NCI-H1048 (cell line): ENCODE measurements around the gene CCDC92.

Source experiments
- DNase-seq: peaks from one replicate; lab custom pipeline; 2025; lab: John Stamatoyannopoulos, UW

CCDC92 gene

GRCh38 chr12:124002021-124002644, 29.5 kb upstream of the CCDC92 start:
- no peak for DNase-seq

GRCh38 chr12:124001343-124001742, 28.7 kb upstream of the CCDC92 start:
- DNase-seq: no peak

DNA sequence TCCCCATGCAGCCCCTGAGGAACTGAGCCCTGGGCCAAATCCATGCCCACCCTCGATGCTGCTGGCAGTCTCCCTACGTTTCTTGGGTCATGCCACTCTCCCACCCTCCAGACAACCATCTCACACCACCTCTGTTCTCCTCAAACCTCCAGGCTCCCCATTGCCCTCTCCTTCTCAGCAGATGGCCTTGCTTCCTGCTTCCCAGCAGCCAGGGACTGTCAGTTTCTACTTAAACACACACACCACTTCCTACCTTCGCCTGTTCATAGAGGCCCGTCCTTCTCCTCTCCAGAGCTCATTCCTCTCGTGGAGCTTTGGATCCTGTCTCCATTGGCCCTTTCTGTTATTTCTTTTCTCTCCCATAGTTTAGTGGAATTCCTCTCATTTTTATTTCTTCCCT, 27.5 kb upstream of the CCDC92 start:
- no peak for DNase-seq

DNA sequence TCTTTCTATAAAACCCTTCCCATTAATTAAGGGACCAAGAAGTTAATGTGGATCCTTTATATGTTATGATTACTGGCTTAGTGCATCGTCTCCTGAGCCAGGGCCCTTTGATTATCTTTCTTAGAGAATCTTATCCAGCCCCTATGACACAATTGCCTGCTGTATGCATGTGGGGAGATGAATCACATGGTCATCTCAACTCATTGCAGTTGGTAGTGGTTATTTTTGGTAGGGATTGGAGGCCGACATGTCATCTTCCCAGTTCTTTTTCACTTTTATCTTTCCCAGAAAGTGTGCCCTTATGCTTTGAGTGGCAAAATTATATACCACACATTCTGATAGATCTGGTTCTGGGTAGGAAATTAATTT, 26.3 kb upstream of the CCDC92 start:
- DNase-seq: no peak

DNA sequence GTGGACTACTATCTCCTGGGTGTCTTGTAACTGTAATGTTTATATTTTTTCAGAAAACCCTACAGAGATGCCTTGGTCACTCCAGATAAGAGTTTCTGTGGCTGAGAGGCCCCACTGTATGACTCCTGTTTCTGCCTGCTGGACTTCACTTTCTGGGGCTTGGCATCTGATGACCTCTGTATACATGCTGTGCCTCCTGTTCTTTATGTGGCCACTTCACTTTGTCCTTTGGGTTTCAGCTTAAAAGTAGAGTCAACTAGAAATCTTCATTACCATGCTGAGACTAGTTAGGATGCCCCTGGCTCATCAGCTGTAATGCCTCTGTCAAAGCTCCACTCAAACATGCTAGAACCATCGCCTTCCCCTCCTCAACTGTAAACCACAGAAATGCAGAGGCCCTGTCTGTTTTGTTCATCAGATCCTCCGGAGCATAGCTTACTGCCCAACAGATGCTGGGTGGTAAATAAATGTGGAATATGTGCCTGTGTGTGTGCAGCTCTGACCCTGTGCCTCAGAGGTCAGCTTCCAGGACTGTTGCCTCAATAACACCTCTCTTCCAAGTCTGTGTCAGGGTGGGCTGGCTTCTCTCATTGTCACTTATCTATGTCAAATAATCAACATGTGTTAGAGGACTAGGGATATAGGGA, 25.8 kb upstream of the CCDC92 start:
- DNase-seq: no peak

DNA sequence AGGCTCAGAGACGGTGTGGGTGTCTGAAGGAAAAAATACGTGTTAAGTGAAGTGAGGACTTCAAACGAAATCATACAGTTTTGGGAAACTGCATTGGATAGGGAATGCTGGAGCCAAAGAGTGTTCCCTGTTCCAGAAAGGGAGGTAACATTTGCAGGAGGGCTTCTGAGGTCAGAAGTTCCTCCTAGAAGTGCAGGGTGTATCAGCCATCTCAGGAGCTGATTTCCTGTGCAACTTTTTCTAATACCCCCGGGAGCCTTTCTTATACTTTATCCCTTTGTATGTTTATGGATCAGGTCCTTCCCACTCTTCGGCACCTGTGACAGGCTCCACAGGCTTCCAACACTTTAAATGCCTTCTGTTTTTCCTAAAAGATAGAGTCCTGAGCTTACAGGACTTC, 25.3 kb upstream of the CCDC92 start:
- no peak for DNase-seq

DNA sequence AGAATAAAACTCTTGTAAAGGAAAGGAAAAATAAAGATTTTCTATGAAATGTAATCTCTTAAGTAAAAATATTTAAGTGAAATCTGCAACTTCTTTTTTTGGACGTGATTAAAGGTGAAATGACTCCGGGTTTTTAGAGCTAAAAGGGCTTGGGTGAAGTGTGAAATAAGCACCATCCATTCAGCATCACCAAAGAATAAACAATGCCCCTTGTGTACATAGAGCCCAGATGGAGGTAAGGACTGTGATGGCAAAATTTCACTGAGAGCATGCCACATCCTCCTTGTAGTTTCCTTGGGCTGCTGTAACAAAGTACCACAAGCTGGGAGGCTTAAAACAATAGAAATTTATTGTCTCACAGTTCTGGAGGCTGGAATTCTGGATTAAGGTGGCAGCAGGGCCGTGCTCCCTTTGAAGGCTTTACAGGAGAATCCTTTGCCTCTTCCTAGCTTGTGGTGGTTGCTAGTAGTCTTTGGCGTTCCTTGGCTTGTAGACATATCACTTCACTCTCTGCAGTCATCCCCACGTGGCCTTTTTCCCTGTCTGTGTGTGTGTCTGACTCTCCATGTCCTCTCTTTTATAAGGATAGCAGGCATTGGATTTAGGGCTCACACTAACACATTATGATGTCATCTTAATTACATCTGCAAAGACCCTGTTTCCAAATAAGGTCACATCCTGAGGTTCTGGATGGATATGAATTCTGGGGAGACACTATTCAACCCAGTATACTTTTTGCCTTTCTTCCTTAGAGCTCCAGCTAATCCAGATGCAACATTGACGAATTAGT, 24.6 kb upstream of the CCDC92 start:
- DNase-seq: no peak

DNA sequence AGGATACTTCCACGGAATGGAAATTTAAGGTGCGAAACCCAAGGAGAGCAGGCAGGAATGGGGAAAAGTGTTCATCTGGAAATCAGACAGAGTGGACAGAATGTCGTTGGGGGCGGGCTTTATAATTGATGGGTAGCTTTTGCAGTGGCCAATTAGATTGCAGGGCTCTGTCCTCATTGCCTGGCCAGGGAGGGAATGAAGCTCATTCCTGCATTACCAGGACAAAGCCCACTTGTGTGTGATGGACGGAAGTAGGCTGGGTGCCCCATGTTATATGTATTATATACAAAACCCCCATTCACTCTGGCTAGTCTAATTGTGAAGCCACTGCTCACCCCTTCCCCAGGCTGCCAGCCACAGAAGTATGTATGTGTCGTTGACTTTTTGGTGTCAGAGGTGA, 23.9 kb upstream of the CCDC92 start:
- DNase-seq: no peak

DNA sequence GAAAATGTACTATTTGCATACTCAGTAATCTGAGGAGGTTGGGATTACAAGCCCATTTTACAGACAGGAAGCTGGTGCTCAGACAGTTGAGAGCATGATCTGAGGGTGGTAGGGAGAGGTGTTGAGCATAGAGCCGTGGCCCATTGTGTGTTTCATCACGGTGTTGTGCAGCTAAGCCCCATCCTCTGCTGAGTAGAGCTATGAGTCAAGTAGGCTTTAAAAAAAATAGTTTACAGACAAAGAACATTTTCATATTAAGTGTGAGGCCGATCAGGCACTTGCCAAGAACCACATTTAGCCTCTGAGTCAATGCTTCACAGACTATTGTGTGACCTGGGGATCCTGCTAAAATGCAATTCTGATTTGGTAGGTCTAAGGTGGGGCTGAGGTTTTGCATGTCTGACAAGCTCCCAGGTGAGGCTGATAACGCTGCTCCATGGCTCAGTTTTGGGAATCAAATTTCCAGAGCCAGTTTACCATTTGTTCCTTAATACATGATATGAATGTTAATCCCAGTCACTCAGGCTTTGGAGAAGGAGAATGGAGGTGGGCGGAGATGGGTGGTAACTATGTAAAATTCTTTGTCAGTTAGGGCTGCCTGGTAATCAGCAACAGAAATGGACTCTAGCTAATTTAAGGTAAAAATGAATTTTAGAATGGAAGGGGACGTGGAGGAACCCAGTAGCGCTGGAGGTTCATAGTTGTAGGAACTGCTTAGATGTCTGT, 22.6 kb upstream of the CCDC92 start:
- no peak for DNase-seq

DNA sequence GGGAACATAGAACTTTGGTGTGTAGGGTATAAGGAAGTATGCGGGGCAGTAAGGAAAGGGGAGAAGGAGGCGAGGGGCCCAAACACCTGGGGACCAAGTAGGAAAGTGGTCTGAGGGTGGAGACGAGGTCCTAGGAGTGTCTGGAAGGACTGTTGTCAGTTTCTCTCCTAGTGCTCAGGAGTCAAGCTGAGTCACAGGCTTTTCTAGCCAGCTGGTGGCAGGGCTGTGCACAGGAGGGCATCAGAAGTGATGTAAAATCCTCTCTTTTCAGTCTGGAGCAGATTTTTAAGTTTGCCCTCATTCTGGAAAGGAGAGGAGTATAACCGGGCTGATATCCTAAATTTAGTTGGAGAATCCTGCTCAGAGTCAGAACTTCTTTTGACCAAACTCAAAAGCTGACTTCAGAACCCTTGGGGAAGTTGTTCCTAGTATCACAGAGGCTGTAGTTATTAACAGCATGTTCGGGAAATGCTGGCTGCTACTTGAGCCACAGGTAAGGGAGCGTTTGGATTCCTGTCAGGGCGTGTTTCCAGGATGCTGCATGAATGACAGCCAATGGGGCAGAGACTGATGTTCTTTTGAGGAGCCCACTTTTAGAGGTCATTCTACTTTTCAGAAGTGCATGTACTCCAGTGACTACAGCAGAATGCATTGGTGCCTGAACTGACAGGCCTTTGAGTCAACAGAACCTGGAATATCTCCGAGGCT, 19.6 kb upstream of the CCDC92 start:
- DNase-seq: no peak

GRCh38 chr12:123991372-123991951, 18.8 kb upstream of the CCDC92 start:
- DNase-seq: no peak

GRCh38 chr12:123990511-123990910, 17.9 kb upstream of the CCDC92 start:
- DNase-seq: no peak

GRCh38 chr12:123989753-123990152, 17.1 kb upstream of the CCDC92 start:
- DNase-seq: no peak

DNA sequence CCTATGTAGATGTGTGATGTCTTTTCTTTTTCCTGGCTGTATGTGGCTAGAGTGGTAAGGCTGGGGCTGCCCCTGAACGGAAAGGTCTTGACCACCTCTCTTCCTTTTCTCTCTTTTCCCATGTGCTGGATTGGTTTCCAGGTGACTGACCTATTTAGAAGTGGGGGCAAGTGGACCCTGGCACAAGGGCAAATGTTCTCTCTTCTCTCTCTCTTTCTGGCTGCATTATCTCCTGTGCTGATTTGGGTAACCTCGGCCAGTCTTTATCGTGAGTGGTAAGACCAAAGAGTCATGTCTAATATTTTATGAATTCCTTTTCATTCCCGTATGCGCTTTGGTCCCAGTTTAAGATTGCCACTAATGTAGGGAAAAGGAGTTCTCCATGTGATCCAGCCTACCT, 16.5 kb upstream of the CCDC92 start:
- no peak for DNase-seq

DNA sequence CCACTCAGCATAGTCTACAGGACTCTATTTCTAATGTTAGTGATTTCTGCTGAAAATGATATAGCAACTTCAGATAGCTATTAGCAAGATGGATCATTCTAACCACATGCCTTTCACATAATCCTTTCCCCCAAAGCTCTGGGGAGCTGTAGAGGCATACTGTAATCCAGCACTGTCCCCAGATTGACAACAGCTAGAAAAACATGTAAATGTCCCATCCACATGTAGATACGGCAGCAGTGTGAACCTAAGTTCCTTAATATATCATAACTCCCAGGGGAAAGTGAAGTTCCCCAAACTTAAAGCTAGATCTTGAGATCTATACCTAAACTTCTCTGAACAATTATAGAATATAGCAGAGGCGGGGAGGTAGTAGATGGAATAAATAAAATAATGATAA, 14.4 kb upstream of the CCDC92 start:
- no peak for DNase-seq

- DNase-seq: no peak
Observed at GRCh38 chr12:123986374-123986965, 13.8 kb upstream of the CCDC92 start.

DNA sequence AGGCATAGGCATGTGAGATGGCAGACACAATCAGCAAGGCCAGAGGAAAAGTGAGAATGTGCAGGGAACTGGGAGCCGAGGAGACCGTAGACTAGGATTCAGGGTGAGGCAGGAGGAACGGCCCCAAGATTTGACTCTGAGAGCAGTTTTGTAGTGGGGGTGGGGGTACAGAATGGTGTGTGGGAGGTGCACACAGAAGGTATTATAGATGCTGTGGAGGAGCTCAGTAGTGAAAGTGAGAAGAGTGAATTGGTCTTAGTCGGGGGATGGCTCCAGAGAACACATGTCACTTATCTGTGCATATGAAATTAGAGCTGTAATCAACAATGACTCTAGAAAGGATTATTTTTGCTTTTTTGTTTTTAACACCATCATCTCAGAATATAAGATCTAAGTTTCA, 12.3 kb upstream of the CCDC92 start:
- no peak for DNase-seq

- DNase-seq: no peak
Observed at GRCh38 chr12:123983822-123984485, 11.3 kb upstream of the CCDC92 start.

- no peak for DNase-seq
Observed at GRCh38 chr12:123982269-123982668, 9.6 kb upstream of the CCDC92 start.

DNA sequence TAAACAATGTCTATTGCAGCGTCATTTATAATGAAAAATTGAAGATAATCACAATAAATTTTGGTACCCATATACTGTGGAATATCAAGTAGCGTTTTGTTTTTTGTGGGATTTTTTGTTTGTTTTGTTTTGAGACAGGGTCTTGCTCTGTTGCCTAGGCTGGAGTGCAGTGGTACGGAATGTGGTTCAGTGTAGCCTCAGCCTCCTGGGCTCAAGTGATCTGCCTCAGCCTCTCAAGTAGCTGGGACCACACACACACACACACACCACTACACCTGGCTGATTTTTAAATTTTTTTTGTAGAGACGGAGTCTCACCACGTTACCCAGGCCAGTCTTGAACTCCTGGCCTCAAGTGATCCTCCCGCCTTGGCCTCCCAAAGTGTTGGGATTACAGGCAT, 6.9 kb upstream of the CCDC92 start:
- DNase-seq: no peak
